Adrenal gland (tissue), 5 donors: ENCODE measurements around the gene RPL7A.

Experiments used
- POLR2A ChIP-seq, 2 donors: fragments of 450-650 bp; IDR thresholded peaks; one replicate each; pipeline ENCODE4 v1.6.1; 2017; ENCODE audit warnings: antibody characterized with exemption in 2 of 2, mild to moderate bottlenecking in 2 of 2, moderate library complexity in 1 of 2
- TF ChIP-seq, protein P1 (sequence below), 6 experiments: fragments of 450-650 bp in 4 of 6; fragments of 200-600 bp in 2 of 6; sonication (generic) in 1 of 6; IDR thresholded peaks; 1 replicate in 5 of 6; 2 replicates in 1 of 6; pipeline versions ENCODE4 v1.5.1 to v1.8.0; 2016 to 2021; ENCODE audit warnings: antibody characterized with exemption in 6 of 6, mild to moderate bottlenecking in 2 of 6, moderate library complexity in 1 of 6
- donor health status: DM: no; HTN: no; CAD: no.

DNA sequence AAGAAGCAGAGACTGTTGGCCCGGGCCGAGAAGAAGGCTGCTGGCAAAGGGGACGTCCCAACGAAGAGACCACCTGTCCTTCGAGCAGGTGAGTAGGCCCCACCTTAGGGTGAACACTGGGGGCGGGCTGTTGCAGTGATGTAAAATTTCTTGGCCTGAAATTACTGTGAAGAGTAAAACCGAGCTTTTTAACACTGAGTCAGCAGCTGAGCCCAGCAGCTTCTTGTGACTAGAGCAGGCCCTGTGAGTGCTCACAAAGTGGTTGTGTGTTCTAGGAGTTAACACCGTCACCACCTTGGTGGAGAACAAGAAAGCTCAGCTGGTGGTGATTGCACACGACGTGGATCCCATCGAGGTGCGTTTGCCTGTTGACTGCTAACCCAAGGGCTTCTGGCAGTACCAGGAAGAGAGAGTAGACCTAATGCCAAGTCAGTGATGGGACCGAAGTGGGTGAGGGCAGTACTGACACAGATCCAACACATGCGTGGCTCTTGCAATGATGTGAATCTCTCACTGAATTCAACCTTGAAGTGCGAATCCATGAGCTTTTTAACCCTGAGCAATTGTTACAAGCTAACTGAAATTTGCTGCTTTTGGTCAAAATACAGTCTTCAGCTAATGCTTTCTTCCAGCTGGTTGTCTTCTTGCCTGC lies 2.1 kb downstream of the RPL7A start:
- TF ChIP-seq, protein P1, sequence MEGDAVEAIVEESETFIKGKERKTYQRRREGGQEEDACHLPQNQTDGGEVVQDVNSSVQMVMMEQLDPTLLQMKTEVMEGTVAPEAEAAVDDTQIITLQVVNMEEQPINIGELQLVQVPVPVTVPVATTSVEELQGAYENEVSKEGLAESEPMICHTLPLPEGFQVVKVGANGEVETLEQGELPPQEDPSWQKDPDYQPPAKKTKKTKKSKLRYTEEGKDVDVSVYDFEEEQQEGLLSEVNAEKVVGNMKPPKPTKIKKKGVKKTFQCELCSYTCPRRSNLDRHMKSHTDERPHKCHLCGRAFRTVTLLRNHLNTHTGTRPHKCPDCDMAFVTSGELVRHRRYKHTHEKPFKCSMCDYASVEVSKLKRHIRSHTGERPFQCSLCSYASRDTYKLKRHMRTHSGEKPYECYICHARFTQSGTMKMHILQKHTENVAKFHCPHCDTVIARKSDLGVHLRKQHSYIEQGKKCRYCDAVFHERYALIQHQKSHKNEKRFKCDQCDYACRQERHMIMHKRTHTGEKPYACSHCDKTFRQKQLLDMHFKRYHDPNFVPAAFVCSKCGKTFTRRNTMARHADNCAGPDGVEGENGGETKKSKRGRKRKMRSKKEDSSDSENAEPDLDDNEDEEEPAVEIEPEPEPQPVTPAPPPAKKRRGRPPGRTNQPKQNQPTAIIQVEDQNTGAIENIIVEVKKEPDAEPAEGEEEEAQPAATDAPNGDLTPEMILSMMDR (IDR thresholded peaks at IDR 0.05), result no peak
- no peak for TF ChIP-seq POLR2A (IDR thresholded peaks at IDR 0.05)
